IMR-90 (cell line): ENCODE results near the gene KCNIP3. TPM values are rescaled to one million over a fixed set of nuclear protein-coding genes. Genes with fewer than 3 reads are reported as not detected.

Source experiments
- ATAC-seq: fragments of 200-7000 bp; cut with Tn5 transposase; 2 replicates; pipeline ENCODE4 v1.9.1; 2020; ENCODE audit warnings: low read depth, mild to moderate bottlenecking, moderate library complexity
- BruUV-seq: library from RNA; stranded (reverse); fragments of 400-500 nt; replicated peaks from 2 replicates; lab custom pipeline; 2021; lab: Mats Ljungman, UMichigan
- CTCF ChIA-PET: fragments of 300-600 bp; formaldehyde crosslinking; extraction: SDS; loops from one replicate; lab custom pipeline; 2021; ENCODE audit warnings: antibody characterized with exemption; lab: Yijun Ruan, JAX
- POLR2A ChIA-PET: fragments of 300-600 bp; sonication (Branson Sonifier 250); formaldehyde crosslinking; loops from one replicate; lab custom pipeline; 2022; ENCODE audit warnings: antibody characterized with exemption; ENCODE audit not compliant: unreplicated experiment; lab: Charles Lee
- DNase-seq: peaks from one replicate; pipeline ENCODE4 v3.0.0; 2013
- H2AFZ ChIP-seq: replicated peaks from 2 replicates; pipeline ENCODE3; 2013; ENCODE audit warnings: low read length, mild to moderate bottlenecking; ENCODE audit not compliant: poor library complexity
- H2AK5ac ChIP-seq: 2 replicates; pipeline ENCODE4 v1.6.1; 2013; ENCODE audit warnings: low read depth, low read length, inconsistent platforms
- H2AK9ac ChIP-seq: replicated peaks from 2 replicates; pipeline ENCODE3; 2013; ENCODE audit warnings: mild to moderate bottlenecking, low read depth, low read length, moderate library complexity; ENCODE audit not compliant: poor library complexity
- H2BK120ac ChIP-seq: 2 replicates; pipeline ENCODE4 v1.6.1; 2013; ENCODE audit warnings: low read depth, low read length, inconsistent platforms
- H2BK15ac ChIP-seq: 3 replicates; pipeline ENCODE4 v1.6.1; 2013; ENCODE audit warnings: low read depth, low read length, inconsistent platforms
- H2BK20ac ChIP-seq: 2 replicates; pipeline ENCODE4 v1.6.1; 2013; ENCODE audit warnings: low read depth, mild to moderate bottlenecking, inconsistent platforms, low read length, moderate library complexity
- H2BK5ac ChIP-seq: 2 replicates; pipeline ENCODE4 v1.6.1; 2013; ENCODE audit warnings: mild to moderate bottlenecking, low read depth, low read length, inconsistent platforms; ENCODE audit not compliant: poor library complexity, severe bottlenecking
- H3K14ac ChIP-seq: replicated peaks from 2 replicates; pipeline ENCODE4 v1.6.1; 2013; ENCODE audit warnings: low read depth, low read length, inconsistent platforms
- H3K18ac ChIP-seq: 2 replicates; pipeline ENCODE4 v1.6.1; 2013; ENCODE audit warnings: low read depth, low read length, control low read depth
- H3K23ac ChIP-seq: 2 replicates; pipeline ENCODE4 v1.6.1; 2013; ENCODE audit warnings: low read depth, low read length, inconsistent platforms
- H3K27ac ChIP-seq: 2 replicates; pipeline ENCODE4 v1.5.1; 2013; ENCODE audit warnings: mild to moderate bottlenecking, control low read depth, low read length; ENCODE audit not compliant: insufficient read depth
- H3K27me3 ChIP-seq: 2 replicates; pipeline ENCODE4 v1.6.1; 2013; ENCODE audit warnings: low read length; ENCODE audit not compliant: control insufficient read depth, insufficient read depth
- H3K36me3 ChIP-seq: 2 replicates; pipeline ENCODE4 v1.6.1; 2013; ENCODE audit warnings: low read length, mixed read lengths; ENCODE audit not compliant: control insufficient read depth, insufficient read depth
- H3K4ac ChIP-seq: 2 replicates; pipeline ENCODE4 v1.6.1; 2013; ENCODE audit warnings: low read depth, low read length, inconsistent platforms
- H3K4me1 ChIP-seq: 2 replicates; pipeline ENCODE4 v1.6.1; 2013; ENCODE audit warnings: low read length, mixed read lengths; ENCODE audit not compliant: control insufficient read depth, insufficient read depth
- H3K4me2 ChIP-seq: 2 replicates; pipeline ENCODE4 v1.6.1; 2013; ENCODE audit warnings: low read depth, mild to moderate bottlenecking, control low read depth, low read length, moderate library complexity
- H3K4me3 ChIP-seq: 2 replicates; pipeline ENCODE4 v1.5.1; 2013; ENCODE audit warnings: low read depth, mild to moderate bottlenecking, control low read depth, low read length, moderate library complexity; ENCODE audit not compliant: insufficient read depth
- H3K56ac ChIP-seq: 2 replicates; pipeline ENCODE4 v1.6.1; 2013; ENCODE audit warnings: low read length, inconsistent platforms; ENCODE audit not compliant: insufficient read depth; ENCODE audit errors: extremely low read depth
- H3K79me1 ChIP-seq, 2 experiments: 2 replicates each; pipeline ENCODE4 v1.6.1; 2013; ENCODE audit warnings: low read length in 2 of 2, inconsistent platforms in 1 of 2, low read depth in 1 of 2
- H3K9ac ChIP-seq: 2 replicates; pipeline ENCODE4 v1.6.1; 2013; ENCODE audit warnings: low read depth, low read length, control low read depth
- H3K9me1 ChIP-seq: 2 replicates; pipeline ENCODE4 v1.6.1; 2013; ENCODE audit warnings: low read length, inconsistent platforms; ENCODE audit not compliant: insufficient read depth
- H3K9me3 ChIP-seq: 2 replicates; pipeline ENCODE4 v1.6.1; 2013; ENCODE audit warnings: low read length; ENCODE audit not compliant: control insufficient read depth, insufficient read depth
- H4K20me1 ChIP-seq: 2 replicates; pipeline ENCODE4 v1.6.1; 2013; ENCODE audit warnings: low read length, inconsistent platforms; ENCODE audit not compliant: insufficient read depth
- H4K5ac ChIP-seq: 2 replicates; pipeline ENCODE4 v1.6.1; 2013; ENCODE audit warnings: mild to moderate bottlenecking, low read depth, low read length, control low read depth
- H4K8ac ChIP-seq, 2 experiments: 2 replicates each; pipeline ENCODE4 v1.6.1; 2013; ENCODE audit warnings: low read depth in 2 of 2, low read length in 2 of 2, control low read depth in 1 of 2, inconsistent platforms in 1 of 2
- H4K91ac ChIP-seq: 2 replicates; pipeline ENCODE4 v1.6.1; 2013; ENCODE audit warnings: low read depth, low read length, inconsistent platforms; ENCODE audit not compliant: insufficient read depth
- RFX5 ChIP-seq: IDR thresholded peaks from 2 replicates; pipeline ENCODE4 v1.8.0; 2012; ENCODE audit warnings: low read depth, mild to moderate bottlenecking, low read length, moderate library complexity
- SMC3 ChIP-seq: fragments of 150-350 bp; IDR thresholded peaks from 2 replicates; pipeline ENCODE4 v1.6.1; 2016; ENCODE audit warnings: low read depth, mild to moderate bottlenecking, antibody characterized with exemption, low read length, moderate library complexity
- WGBS, 2 experiments: methylation state at CpG; one replicate each; pipeline versions ENCODE4 v1.1.5 to v1.1.7; 2013; ENCODE audit warnings: missing lambda C conversion rate in 2 of 2; ENCODE audit not compliant: insufficient read length in 1 of 2; ENCODE audit errors: extremely low coverage in 2 of 2; 5-methylcytosine and 5-hydroxymethylcytosine counted together
- dilution Hi-C: fragments of 300-500 bp; cut with HindIII; formaldehyde crosslinking; loops from one replicate; pipeline ENCODE4 v1.14.3; 2018; ENCODE audit warnings: low sequenced_read_pairs; ENCODE audit not compliant: unreplicated experiment
- in situ Hi-C: fragments of 300-500 bp; cut with MboI; formaldehyde crosslinking; loops from 3 replicates; pipeline ENCODE4 v1.14.3; 2019; ENCODE audit warnings: low sequenced_read_pairs, inconsistent platforms, mixed read lengths
- intact Hi-C: fragments of 100-400 bp; cut with micrococcal nuclease; formaldehyde crosslinking; loops from 2 replicates; pipeline ENCODE4 v1.10.0; 2022
- polyA plus RNA-seq, 3 experiments: library from polyadenylated mRNA; depleted of rRNA; stranded (reverse); fragments of >200 nt; gene quantifications; 2 replicates each; pipeline ENCODE4 v1.2.3, GENCODE V29; 2012; ENCODE audit warnings: low replicate concordance in 1 of 3
- total RNA-seq: library from RNA; depleted of rRNA; stranded (reverse); fragments of >200 nt; gene quantifications from 2 replicates; pipeline ENCODE4 v1.2.3, GENCODE V29; 2012

KCNIP3 gene
- total and polyA plus RNA-seq, 2 of the 4 experiments (the other 2 are of a cell fraction) = 0.72 to 1.4 TPM

DNA sequence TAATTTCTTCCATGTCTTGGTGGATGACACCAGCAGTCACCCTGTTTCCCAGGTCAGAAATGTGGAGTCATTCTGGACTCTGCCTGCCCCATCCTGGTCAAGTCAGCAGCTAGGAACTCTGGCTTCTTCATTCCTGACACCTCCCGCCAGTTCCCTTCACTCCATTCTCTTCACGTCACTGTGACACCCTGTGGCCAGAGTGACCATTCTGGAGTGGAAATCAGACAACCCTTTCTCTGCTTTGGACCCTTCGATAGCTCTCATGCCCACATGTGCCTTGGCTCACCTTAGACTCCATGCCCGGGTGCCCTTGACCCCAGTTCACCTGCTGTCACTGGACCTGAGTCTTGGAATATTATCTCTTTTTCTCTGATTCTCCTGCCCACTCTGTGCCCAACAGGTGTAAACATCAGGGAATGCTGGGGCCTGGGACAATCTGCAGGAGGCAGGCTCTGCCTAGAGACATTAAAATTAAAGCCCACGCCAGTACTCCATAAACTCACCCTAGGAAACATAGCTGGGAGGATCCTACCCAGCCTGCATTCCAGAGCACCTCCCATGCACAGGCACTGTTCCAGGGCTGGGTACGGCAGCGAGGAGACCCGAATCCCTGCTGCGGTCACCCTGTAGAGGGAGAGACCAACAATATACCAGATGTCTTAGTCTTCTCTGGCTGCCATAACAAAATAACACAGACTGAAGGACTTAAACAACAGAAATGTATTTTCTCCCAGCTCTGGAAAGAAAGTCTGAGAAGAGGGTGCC lies 64.3 kb downstream of the KCNIP3 start:
- CTCF ChIA-PET = no interaction called here

More for the DNA sequence above, 64.3 kb downstream of the KCNIP3 start:
- no peak overlapping the region for H3K4me2 ChIP-seq
- no peak overlapping the region for H3K14ac ChIP-seq
- no peak overlapping the region for H2AFZ ChIP-seq
- peaks cover 4% of the 10 kb centered on the region for H3K9me3 ChIP-seq
- no peak overlapping the region for H3K18ac ChIP-seq
- H2BK20ac ChIP-seq = no peak overlapping the region
- H3K36me3 ChIP-seq = no peaks in the 10 kb centered on the region
- intact Hi-C loops = no loop called here
- H2BK15ac ChIP-seq = no peak overlapping the region
- no peak overlapping the region for H4K5ac ChIP-seq
- ATAC-seq (no peak), DNase-seq (no peak)
- H2BK120ac ChIP-seq = no peak overlapping the region
- no peaks in the 10 kb centered on the region for H3K9me1 ChIP-seq
- no peak overlapping the region for H3K9ac ChIP-seq
- H2BK5ac ChIP-seq = no peak overlapping the region
- no TSS peak for BruUV-seq
- dilution Hi-C loops = no loop called here
- in situ Hi-C loops = no loop called here
- no peak overlapping the region for H4K91ac ChIP-seq
- no peak overlapping the region for H3K4me3 ChIP-seq
- H3K56ac ChIP-seq = no peak overlapping the region
- H3K27me3 ChIP-seq = peaks cover 2% of the 10 kb centered on the region; the same call in 1 of the 2 replicates
- H3K4ac ChIP-seq = no peak overlapping the region
- POLR2A ChIA-PET = no interaction called here
- no peak overlapping the region for H3K27ac ChIP-seq
- no peak overlapping the region for H3K23ac ChIP-seq
- no peak overlapping the region for H4K8ac ChIP-seq
- H2AK9ac ChIP-seq = no peak overlapping the region
- H3K4me1 ChIP-seq = peaks cover 5% of the 10 kb centered on the region; the same call in 1 of the 2 replicates
- no peaks in the 10 kb centered on the region for H4K20me1 ChIP-seq
- no peak overlapping the region for H2AK5ac ChIP-seq
- TF ChIP-seq SMC3 = no peak
- TF ChIP-seq RFX5 = no peak
- no peaks in the 10 kb centered on the region for H3K79me1 ChIP-seq
- 81% methylated on average over 4 of the region's 9 CpGs; no CpG with 5 or more reads in 1 of the 2 experiments for WGBS, 2 experiments
